Activated CD8-positive, alpha-beta T cell treated with anti-CD3 and anti-CD28 coated beads for 36 hours (primary cell): ENCODE results near the gene CRYZL1. TPM values are rescaled to one million over a fixed set of nuclear protein-coding genes. Genes with fewer than 3 reads are reported as not detected.

Experiments
- ATAC-seq: fragments of 200-7000 bp; cut with Tn5 transposase; one replicate; pipeline ENCODE4 v1.10.0; 2021; ENCODE audit warnings: mild to moderate bottlenecking, moderate library complexity
- CTCF ChIA-PET: fragments of 350-600 bp; sonication (Branson Sonifier 250); formaldehyde crosslinking; loops from one replicate; lab custom pipeline; 2021; ENCODE audit warnings: antibody characterized with exemption; lab: Charles Lee
- POLR2A ChIA-PET: fragments of 350-600 bp; sonication (Branson Sonifier 250); formaldehyde crosslinking; loops from one replicate; lab custom pipeline; 2021; ENCODE audit warnings: antibody characterized with exemption; lab: Charles Lee
- DNase-seq: peaks from one replicate; pipeline ENCODE4 v3.0.0-alpha.2; 2020
- H3K27ac Mint-ChIP-seq: one replicate; pipeline ENCODE4 v1.8.0; 2021; ENCODE audit warnings: mild to moderate bottlenecking, mixed read lengths
- H3K27me3 Mint-ChIP-seq: one replicate; pipeline ENCODE4 v1.8.0; 2021; ENCODE audit warnings: mixed read lengths
- H3K36me3 Mint-ChIP-seq: one replicate; pipeline ENCODE4 v1.8.0; 2021; ENCODE audit warnings: low read depth, mixed read lengths
- H3K4me1 Mint-ChIP-seq: one replicate; pipeline ENCODE4 v1.8.0; 2021; ENCODE audit warnings: low read depth, mixed read lengths
- H3K4me3 Mint-ChIP-seq: one replicate; pipeline ENCODE4 v1.8.0; 2021; ENCODE audit warnings: mild to moderate bottlenecking, moderate library complexity, mixed read lengths
- H3K9me3 Mint-ChIP-seq: one replicate; pipeline ENCODE4 v1.8.0; 2021; ENCODE audit warnings: mixed read lengths
- CTCF ChIP-seq: fragments of 200-600 bp; IDR thresholded peaks from one replicate; pipeline ENCODE4 v1.8.0; 2022; ENCODE audit warnings: antibody characterized with exemption, mild to moderate bottlenecking
- intact Hi-C: fragments of 100-400 bp; cut with micrococcal nuclease; formaldehyde crosslinking; loops from one replicate; pipeline ENCODE4 v1.10.0; 2022
- total RNA-seq, 2 experiments: library from RNA; stranded (reverse); gene quantifications; one replicate each; pipeline ENCODE4 v1.2.3, GENCODE V29; 2021

The CRYZL1 gene
- total RNA-seq, 2 experiments from 2014 or later = 30.1 to 33.2 TPM

GRCh38 chr21:33685613-33686197, 44.2 kb upstream of the CRYZL1 start:
- CTCF ChIA-PET = interaction anchor here (1.3 to 1.4 kb wide), 3 partner anchors 25 to 662 kb away, joined by 3 to 4 read pairs (median 3); no protein-coding TSS in a partner anchor
- no peak for ATAC-seq
- H3K4me1 Mint-ChIP-seq = no peaks in the 10 kb centered on the region
- intact Hi-C loops = no loop called here
- no peak for TF ChIP-seq CTCF
- H3K36me3 Mint-ChIP-seq = no peaks in the 10 kb centered on the region
- H3K4me3 Mint-ChIP-seq = no peak overlapping the region
- H3K27ac Mint-ChIP-seq = no peak overlapping the region
- POLR2A ChIA-PET = no interaction called here
- no peak for DNase-seq
- H3K9me3 Mint-ChIP-seq = no peaks in the 10 kb centered on the region
- peaks cover 3% of the 10 kb centered on the region for H3K27me3 Mint-ChIP-seq

GRCh38 chr21:33684923-33685560, 43.5 kb upstream of the CRYZL1 start:
- ATAC-seq (no peak), DNase-seq (no peak)
- intact Hi-C loops = no loop called here
- Mint-ChIP-seq H3K9me3 (no peaks in the 10 kb centered on the region), H3K36me3 (no peaks in the 10 kb centered on the region), H3K27ac (no peak overlapping the region), H3K4me3 (no peak overlapping the region), H3K27me3 (peaks cover 3% of the 10 kb centered on the region), H3K4me1 (no peaks in the 10 kb centered on the region)
- CTCF ChIA-PET = interaction anchor here (0.8 to 1.4 kb wide), 4 partner anchors 25 to 662 kb away, joined by 3 to 4 read pairs (median 3); no protein-coding TSS in a partner anchor
- TF ChIP-seq CTCF = no peak
- POLR2A ChIA-PET = no interaction called here

- no peak for ATAC-seq
- Mint-ChIP-seq H3K9me3 (no peaks in the 10 kb centered on the region), H3K36me3 (no peaks in the 10 kb centered on the region), H3K27ac (no peak overlapping the region), H3K4me3 (no peak overlapping the region), H3K4me1 (no peaks in the 10 kb centered on the region), H3K27me3 (peaks cover 3% of the 10 kb centered on the region)
- CTCF ChIA-PET = interaction anchor here (1.7 kb wide), 1 partner anchor 10 kb away, joined by 7 read pairs; no protein-coding TSS in a partner anchor
- intact Hi-C loops = no loop called here
- no peak for TF ChIP-seq CTCF
- POLR2A ChIA-PET = no interaction called here
- DNase-seq = no peak
Observed at GRCh38 chr21:33684068-33684467, 42.5 kb upstream of the CRYZL1 start.

GRCh38 chr21:33682992-33683627, 41.6 kb upstream of the CRYZL1 start:
- Mint-ChIP-seq H3K4me3 (no peak overlapping the region), H3K27me3 (peaks cover 3% of the 10 kb centered on the region), H3K4me1 (no peaks in the 10 kb centered on the region), H3K27ac (no peak overlapping the region), H3K36me3 (no peaks in the 10 kb centered on the region), H3K9me3 (no peaks in the 10 kb centered on the region)
- CTCF ChIA-PET = interaction anchor here (1.7 kb wide), 1 partner anchor 10 kb away, joined by 7 read pairs; no protein-coding TSS in a partner anchor
- TF ChIP-seq CTCF = no peak
- POLR2A ChIA-PET = no interaction called here
- ATAC-seq (no peak), DNase-seq (no peak)
- intact Hi-C loops = no loop called here

GRCh38 chr21:33680870-33681269, 39.3 kb upstream of the CRYZL1 start:
- Mint-ChIP-seq H3K4me3 (no peak overlapping the region), H3K4me1 (no peaks in the 10 kb centered on the region), H3K9me3 (no peaks in the 10 kb centered on the region), H3K27me3 (peaks cover 3% of the 10 kb centered on the region), H3K36me3 (no peaks in the 10 kb centered on the region), H3K27ac (no peak overlapping the region)
- CTCF ChIA-PET = no interaction called here
- no peak for TF ChIP-seq CTCF
- DNase-seq (no peak), ATAC-seq (no peak)
- intact Hi-C loops = no loop called here
- POLR2A ChIA-PET = no interaction called here
